Vagina (tissue), 2 donors: ENCODE measurements around the gene P2RY4.

Source experiments
- POLR2A ChIP-seq, 2 donors: fragments of 450-650 bp; IDR thresholded peaks; one replicate each; pipeline ENCODE4 v1.6.1; 2017; ENCODE audit warnings: antibody characterized with exemption in 2 of 2, mild to moderate bottlenecking in 2 of 2, moderate library complexity in 2 of 2
- POLR2AphosphoS5 ChIP-seq, 2 donors: sonication (generic); formaldehyde crosslinking; IDR thresholded peaks; one replicate each; pipeline ENCODE4 v1.9.0; 2017; ENCODE audit warnings: antibody characterized with exemption in 2 of 2, mild to moderate bottlenecking in 2 of 2, low read depth in 1 of 2; ENCODE audit not compliant: insufficient read depth in 1 of 2
- TF ChIP-seq, protein P1 (sequence below), 3 experiments: fragments of 450-650 bp in 2 of 3; fragments of 200-600 bp in 1 of 3; sonication (generic) in 1 of 3; IDR thresholded peaks; one replicate each; pipeline ENCODE4 v1.5.1; 2017 to 2019; ENCODE audit warnings: antibody characterized with exemption in 3 of 3, mild to moderate bottlenecking in 2 of 3, moderate library complexity in 2 of 3

DNA sequence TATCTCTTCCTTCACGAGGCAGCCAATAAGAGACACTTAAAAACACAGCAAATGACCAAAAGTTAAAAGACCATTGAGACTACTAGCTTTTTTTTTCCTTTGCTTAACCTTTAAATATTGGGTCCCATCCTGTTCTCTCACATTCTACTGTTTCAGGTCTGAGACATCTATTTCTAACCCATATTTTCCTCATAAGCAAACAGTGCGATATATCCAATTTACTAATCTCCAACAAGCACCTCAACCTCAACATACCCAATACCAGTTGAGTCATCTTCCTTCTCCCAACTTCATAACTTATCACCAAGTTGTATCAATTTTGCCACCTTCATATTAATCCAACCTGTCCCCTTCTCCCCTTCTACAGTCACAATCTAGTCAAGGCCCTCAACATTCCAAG, 18.5 kb downstream of the P2RY4 start:
- TF ChIP-seq POLR2A (IDR thresholded peaks at IDR 0.05) (no peak), POLR2AphosphoS5 (IDR thresholded peaks at IDR 0.05; ENCODE audit: insufficient read depth in 1 of 2, low read depth in 1 of 2) (no peak)
- TF ChIP-seq, protein P1, sequence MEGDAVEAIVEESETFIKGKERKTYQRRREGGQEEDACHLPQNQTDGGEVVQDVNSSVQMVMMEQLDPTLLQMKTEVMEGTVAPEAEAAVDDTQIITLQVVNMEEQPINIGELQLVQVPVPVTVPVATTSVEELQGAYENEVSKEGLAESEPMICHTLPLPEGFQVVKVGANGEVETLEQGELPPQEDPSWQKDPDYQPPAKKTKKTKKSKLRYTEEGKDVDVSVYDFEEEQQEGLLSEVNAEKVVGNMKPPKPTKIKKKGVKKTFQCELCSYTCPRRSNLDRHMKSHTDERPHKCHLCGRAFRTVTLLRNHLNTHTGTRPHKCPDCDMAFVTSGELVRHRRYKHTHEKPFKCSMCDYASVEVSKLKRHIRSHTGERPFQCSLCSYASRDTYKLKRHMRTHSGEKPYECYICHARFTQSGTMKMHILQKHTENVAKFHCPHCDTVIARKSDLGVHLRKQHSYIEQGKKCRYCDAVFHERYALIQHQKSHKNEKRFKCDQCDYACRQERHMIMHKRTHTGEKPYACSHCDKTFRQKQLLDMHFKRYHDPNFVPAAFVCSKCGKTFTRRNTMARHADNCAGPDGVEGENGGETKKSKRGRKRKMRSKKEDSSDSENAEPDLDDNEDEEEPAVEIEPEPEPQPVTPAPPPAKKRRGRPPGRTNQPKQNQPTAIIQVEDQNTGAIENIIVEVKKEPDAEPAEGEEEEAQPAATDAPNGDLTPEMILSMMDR (IDR thresholded peaks at IDR 0.05) = no peak
